GM12875 (cell line): ENCODE measurements around the gene EYS.
"Not testable (repeated sequence)": the region's sequence is repeated elsewhere in the genome, so short reads cannot be mapped to it uniquely, and the experiment has no call there.

Experiments used
- H3K4me3 ChIP-seq: one replicate; pipeline ENCODE4 v1.5.1; 2011; ENCODE audit warnings: low read depth, low read length, control low read depth
- CTCF ChIP-seq: IDR thresholded peaks from 2 replicates; pipeline ENCODE4 v1.5.1; 2011; ENCODE audit warnings: low read depth, mild to moderate bottlenecking, control low read depth, inconsistent platforms, low read length, moderate library complexity, borderline replicate concordance; ENCODE audit not compliant: insufficient read depth

The EYS gene

DNA sequence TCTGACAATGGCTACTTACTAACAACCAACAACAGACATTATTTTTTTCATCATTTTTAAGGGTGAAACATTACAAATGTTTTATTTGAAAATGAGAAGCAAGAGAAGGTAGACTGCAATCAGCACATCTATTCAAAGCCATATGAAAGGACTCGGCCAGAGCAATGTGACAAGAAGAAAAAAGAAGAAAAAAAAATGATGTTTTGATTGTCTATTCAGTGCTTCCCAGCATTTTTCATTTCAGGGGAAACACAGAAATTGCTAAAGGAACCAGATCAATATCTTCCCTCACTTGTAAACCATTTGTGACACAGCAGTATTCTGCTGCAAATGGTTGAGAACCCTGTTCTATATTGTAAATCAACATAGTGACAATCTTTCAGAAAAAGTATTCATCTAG lies 270.7 kb downstream of the EYS start:
- no peak for TF ChIP-seq CTCF
- H3K4me3 ChIP-seq, result no peak overlapping the region

- no peak for TF ChIP-seq CTCF
- no peak overlapping the region for H3K4me3 ChIP-seq
Observed at GRCh38 chr6:65416621-65417020, 290.4 kb downstream of the EYS start.

- no peak for TF ChIP-seq CTCF
- no peak overlapping the region for H3K4me3 ChIP-seq
Observed at GRCh38 chr6:65410309-65410708, 296.7 kb downstream of the EYS start.

GRCh38 chr6:65402564-65402963 lies 304.5 kb downstream of the EYS start:
- H3K4me3 ChIP-seq, result no peak overlapping the region
- no peak for TF ChIP-seq CTCF

- no peak overlapping the region for H3K4me3 ChIP-seq
- no peak for TF ChIP-seq CTCF
Observed at GRCh38 chr6:65399355-65400084, 307.5 kb downstream of the EYS start.

DNA sequence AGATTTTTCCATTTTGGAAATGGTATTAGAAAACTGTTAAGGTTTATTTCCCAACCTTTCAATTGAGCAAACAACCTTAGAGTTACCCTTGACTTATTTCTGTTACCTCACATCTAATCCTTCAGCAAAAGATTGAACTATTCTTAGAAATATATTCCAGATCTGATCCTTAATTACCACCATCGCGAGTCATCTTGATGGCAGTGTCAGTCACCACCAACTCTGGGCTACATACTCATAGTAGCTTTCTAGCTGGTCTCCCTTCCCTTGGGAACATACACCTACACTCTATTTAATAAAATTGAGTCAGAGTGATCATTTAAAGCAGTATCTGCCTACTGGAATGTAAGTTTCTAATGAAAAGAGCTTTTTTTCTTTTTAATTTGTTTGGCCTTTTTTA lies 308.2 kb downstream of the EYS start:
- H3K4me3 ChIP-seq, result no peak overlapping the region
- no peak for TF ChIP-seq CTCF

DNA sequence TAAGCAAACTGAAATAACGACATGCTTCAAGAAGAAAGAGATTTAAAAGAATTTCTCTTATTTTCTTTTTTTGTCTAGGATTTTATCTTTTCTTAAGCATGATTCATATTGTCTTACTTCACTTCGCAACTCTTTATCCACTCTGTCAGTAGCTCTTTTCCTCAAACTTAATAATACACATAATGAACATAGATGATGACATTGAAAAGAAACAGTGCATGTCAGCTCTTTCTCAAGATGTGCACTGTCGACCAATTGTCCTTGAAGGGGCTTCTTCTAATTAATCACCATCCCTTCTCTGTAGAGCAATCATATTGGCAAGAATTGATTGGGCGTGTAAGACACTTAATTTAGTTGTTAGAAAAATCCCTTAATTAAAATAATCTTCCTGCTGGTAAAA lies 356.5 kb downstream of the EYS start:
- no peak for TF ChIP-seq CTCF
- no peak overlapping the region for H3K4me3 ChIP-seq

DNA sequence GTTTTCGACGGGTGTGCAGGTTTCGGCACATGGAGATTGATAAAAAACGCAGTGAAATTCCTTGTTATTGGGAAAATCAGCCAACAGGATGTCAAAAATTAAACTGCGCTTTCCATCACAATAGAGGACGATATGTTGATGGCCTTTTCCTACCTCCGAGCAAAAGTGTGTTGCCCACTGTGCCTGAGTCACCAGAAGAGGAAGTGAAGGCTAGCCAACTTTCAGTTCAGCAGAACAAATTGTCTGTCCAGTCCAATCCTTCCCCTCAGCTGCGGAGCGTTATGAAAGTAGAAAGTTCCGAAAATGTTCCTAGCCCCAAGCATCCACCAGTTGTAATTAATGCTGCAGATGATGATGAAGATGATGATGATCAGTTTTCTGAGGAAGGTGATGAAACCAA lies 404.4 kb downstream of the EYS start:
- not testable (repeated sequence) for H3K4me3 ChIP-seq
